ENCODE measurements around the gene DAD1.
"Not testable (repeated sequence)": the region's sequence is repeated elsewhere in the genome, so short reads cannot be mapped to it uniquely, and the experiment has no call there.

DAD1 gene

GRCh38 chr14:22594156-22594716 is 5.2 kb upstream of the DAD1 start:
- no peak for DNase-seq
- Mint-ChIP-seq H3K27ac (no peak overlapping the region), H3K36me3 (peaks cover 4 to 7% of the 10 kb centered on the region in 2 donors), H3K4me1 (peaks cover 20 to 34% of the 10 kb centered on the region in 2 donors), H3K4me3 (no peak overlapping the region), H3K9me3 (no peaks in the 10 kb centered on the region), H3K27me3 (no peaks in the 10 kb centered on the region)
- ATAC-seq (replicated peaks) = no peak

GRCh38 chr14:22593601-22594000 is 4.6 kb upstream of the DAD1 start:
- no peak for DNase-seq
- Mint-ChIP-seq H3K4me3 (no peak overlapping the region), H3K4me1 (peaks cover 22 to 30% of the 10 kb centered on the region in 2 donors), H3K27ac (no peak overlapping the region), H3K27me3 (no peaks in the 10 kb centered on the region), H3K9me3 (no peaks in the 10 kb centered on the region), H3K36me3 (peaks cover 0 to 9% of the 10 kb centered on the region in 2 donors)
- no peak for ATAC-seq (replicated peaks)

- H3K27ac Mint-ChIP-seq = no peak overlapping the region
- H3K9me3 Mint-ChIP-seq = no peaks in the 10 kb centered on the region
- peaks cover 21 to 32% of the 10 kb centered on the region in 2 donors for H3K4me1 Mint-ChIP-seq
- no peak for DNase-seq
- no peaks in the 10 kb centered on the region for H3K27me3 Mint-ChIP-seq
- H3K4me3 Mint-ChIP-seq = no peak overlapping the region
- no peak for ATAC-seq (replicated peaks)
- peaks cover 0 to 7% of the 10 kb centered on the region in 2 donors for H3K36me3 Mint-ChIP-seq
Observed at GRCh38 chr14:22593189-22593588, 4.2 kb upstream of the DAD1 start.

GRCh38 chr14:22588526-22589095 is 413 bp downstream of the DAD1 start:
- H3K9me3 Mint-ChIP-seq = no peaks in the 10 kb centered on the region
- H3K36me3 Mint-ChIP-seq = peaks cover 27 to 38% of the 10 kb centered on the region in 2 donors
- no peaks in the 10 kb centered on the region for H3K27me3 Mint-ChIP-seq
- peak overlapping the region; percentile 97 to 98 for H3K4me3 Mint-ChIP-seq
- ATAC-seq (replicated peaks) = peak; percentile 19 to 30
- DNase-seq = no peak
- peak overlapping the region; percentile 98 for H3K27ac Mint-ChIP-seq
- H3K4me1 Mint-ChIP-seq = peaks cover 46 to 75% of the 10 kb centered on the region in 2 donors

GRCh38 chr14:22587677-22588422 is 1.2 kb downstream of the DAD1 start:
- ATAC-seq (replicated peaks); H3K27me3 Mint-ChIP-seq; H3K9me3 Mint-ChIP-seq; DNase-seq: not testable (repeated sequence)
- peak overlapping the region; percentile 98 for H3K27ac Mint-ChIP-seq
- H3K4me1 Mint-ChIP-seq = peaks cover 49 to 75% of the 10 kb centered on the region in 2 donors
- peaks cover 32 to 43% of the 10 kb centered on the region in 2 donors for H3K36me3 Mint-ChIP-seq
- H3K4me3 Mint-ChIP-seq = peak overlapping the region; percentile 97 to 98

GRCh38 chr14:22587247-22587646 is 1.8 kb downstream of the DAD1 start:
- no peak for ATAC-seq (replicated peaks)
- peaks cover 37 to 47% of the 10 kb centered on the region in 2 donors for H3K36me3 Mint-ChIP-seq
- no peaks in the 10 kb centered on the region for H3K27me3 Mint-ChIP-seq
- no peaks in the 10 kb centered on the region for H3K9me3 Mint-ChIP-seq
- peak overlapping the region; percentile 97 to 98 for H3K4me3 Mint-ChIP-seq
- no peak for DNase-seq
- H3K4me1 Mint-ChIP-seq = peaks cover 50 to 79% of the 10 kb centered on the region in 2 donors
- H3K27ac Mint-ChIP-seq = no peak overlapping the region

- no peak for ATAC-seq (replicated peaks)
- H3K4me1 Mint-ChIP-seq = peaks cover 46 to 74% of the 10 kb centered on the region in 2 donors
- H3K27ac Mint-ChIP-seq = no peak overlapping the region
Observed at GRCh38 chr14:22583994-22584393, 5.0 kb downstream of the DAD1 start.

GRCh38 chr14:22580625-22581024 is 8.4 kb downstream of the DAD1 start:
- DNase-seq (no peak), ATAC-seq (replicated peaks) (no peak)
- H3K9me3 Mint-ChIP-seq = no peaks in the 10 kb centered on the region
- no peak overlapping the region for H3K27ac Mint-ChIP-seq
- H3K4me1 Mint-ChIP-seq = peaks cover 41 to 75% of the 10 kb centered on the region in 2 donors
- H3K36me3 Mint-ChIP-seq = peaks cover 61 to 63% of the 10 kb centered on the region in 2 donors
- no peak overlapping the region for H3K4me3 Mint-ChIP-seq
- no peaks in the 10 kb centered on the region for H3K27me3 Mint-ChIP-seq

More at GRCh38 chr14:22583994-22584393, 5.0 kb downstream of the DAD1 start:
- no peak for DNase-seq
- no peaks in the 10 kb centered on the region for H3K9me3 Mint-ChIP-seq
- no peaks in the 10 kb centered on the region for H3K27me3 Mint-ChIP-seq
- peak overlapping the region; percentile 1 to 56 for H3K4me3 Mint-ChIP-seq
- peaks cover 52 to 61% of the 10 kb centered on the region in 2 donors for H3K36me3 Mint-ChIP-seq

- ATAC-seq (replicated peaks) = no peak
- Mint-ChIP-seq H3K36me3 (peaks cover 58 to 61% of the 10 kb centered on the region in 2 donors), H3K9me3 (no peaks in the 10 kb centered on the region), H3K4me1 (peaks cover 39 to 70% of the 10 kb centered on the region in 2 donors), H3K4me3 (no peak overlapping the region), H3K27ac (no peak overlapping the region), H3K27me3 (no peaks in the 10 kb centered on the region)
- no peak for DNase-seq
Observed at GRCh38 chr14:22579881-22580280, 9.1 kb downstream of the DAD1 start.

- Mint-ChIP-seq H3K27ac (peak overlapping the region; percentile 34), H3K4me3 (no peak overlapping the region), H3K27me3 (no peaks in the 10 kb centered on the region), H3K4me1 (peaks cover 33 to 66% of the 10 kb centered on the region in 2 donors), H3K9me3 (no peaks in the 10 kb centered on the region), H3K36me3 (peaks cover 59 to 62% of the 10 kb centered on the region in 2 donors)
- no peak for ATAC-seq (replicated peaks)
- no peak for DNase-seq
Observed at GRCh38 chr14:22579236-22579635, 9.8 kb downstream of the DAD1 start.

GRCh38 chr14:22577334-22577908 is 11.6 kb downstream of the DAD1 start:
- no peak overlapping the region for H3K27ac Mint-ChIP-seq
- ATAC-seq (replicated peaks) = peak in 1 of 2 donors; percentile 31
- H3K36me3 Mint-ChIP-seq = peaks cover 62 to 64% of the 10 kb centered on the region in 2 donors
- DNase-seq = no peak
- H3K27me3 Mint-ChIP-seq = no peaks in the 10 kb centered on the region
- no peaks in the 10 kb centered on the region for H3K9me3 Mint-ChIP-seq
- no peak overlapping the region for H3K4me3 Mint-ChIP-seq
- H3K4me1 Mint-ChIP-seq = peaks cover 27 to 64% of the 10 kb centered on the region in 2 donors

- DNase-seq (no peak), ATAC-seq (replicated peaks) (no peak)
- H3K4me1 Mint-ChIP-seq = peaks cover 24 to 67% of the 10 kb centered on the region in 2 donors
- no peak overlapping the region for H3K27ac Mint-ChIP-seq
- H3K36me3 Mint-ChIP-seq = peaks cover 57% of the 10 kb centered on the region in 2 donors
- no peaks in the 10 kb centered on the region for H3K27me3 Mint-ChIP-seq
- no peaks in the 10 kb centered on the region for H3K9me3 Mint-ChIP-seq
- H3K4me3 Mint-ChIP-seq = no peak overlapping the region
Observed at GRCh38 chr14:22573804-22574203, 15.2 kb downstream of the DAD1 start.

- Mint-ChIP-seq H3K27ac (peak overlapping the region; percentile 21), H3K4me3 (no peak overlapping the region), H3K9me3 (no peaks in the 10 kb centered on the region), H3K27me3 (no peaks in the 10 kb centered on the region), H3K4me1 (peaks cover 31 to 68% of the 10 kb centered on the region in 2 donors), H3K36me3 (peaks cover 57 to 60% of the 10 kb centered on the region in 2 donors)
- no peak for DNase-seq
- peak in 1 of 2 donors; percentile 20 for ATAC-seq (replicated peaks)
Observed at GRCh38 chr14:22572562-22573058, 16.4 kb downstream of the DAD1 start.
